NCI-H2107 treated with DMSO at 0.1 percent for 48 hours (cell line): ENCODE measurements around the gene NOP53.
"Not testable (repeated sequence)": the region's sequence is repeated elsewhere in the genome, so short reads cannot be mapped to it uniquely, and the experiment has no call there.

Experiments used
- DNase-seq: peaks from one replicate; lab custom pipeline; 2025; ENCODE audit not compliant: unreplicated experiment; lab: John Stamatoyannopoulos, UW

Gene NOP53

GRCh38 chr19:47771291-47771690 lies 25.9 kb downstream of the NOP53 start:
- DNase-seq = not testable (repeated sequence)

GRCh38 chr19:47776568-47776967 lies 31.2 kb downstream of the NOP53 start:
- DNase-seq = peak; percentile 92

GRCh38 chr19:47777245-47778048 lies 32.1 kb downstream of the NOP53 start:
- DNase-seq = not testable (repeated sequence)

GRCh38 chr19:47778049-47778953 lies 33.0 kb downstream of the NOP53 start, which contains the start of gene SELENOW:
SELENOW (plus strand) TSS chr19:47778703; CDS start chr19:47778786, 83 bp downstream.
- DNase-seq = peak; percentile 46

GRCh38 chr19:47778954-47779351 lies 33.6 kb downstream of the NOP53 start:
- no peak for DNase-seq

- DNase-seq = no peak
These were observed 34.3 kb downstream of the NOP53 start for GRCh38 chr19:47779524-47780214.

GRCh38 chr19:47780215-47780551 lies 34.8 kb downstream of the NOP53 start:
- no peak for DNase-seq

- no peak for DNase-seq
These were observed 36.4 kb downstream of the NOP53 start for GRCh38 chr19:47781590-47782262.

- DNase-seq = no peak
These were observed 41.2 kb downstream of the NOP53 start for GRCh38 chr19:47786566-47786965.

GRCh38 chr19:47787307-47787706 lies 42.0 kb downstream of the NOP53 start:
- not testable (repeated sequence) for DNase-seq

GRCh38 chr19:47789811-47790210 lies 44.5 kb downstream of the NOP53 start:
- not testable (repeated sequence) for DNase-seq

- DNase-seq = peak; percentile 16
These were observed 45.1 kb downstream of the NOP53 start for GRCh38 chr19:47790398-47790814.

GRCh38 chr19:47792616-47793015 lies 47.3 kb downstream of the NOP53 start:
- DNase-seq = no peak

GRCh38 chr19:47794526-47794925 lies 49.2 kb downstream of the NOP53 start:
- DNase-seq = no peak

GRCh38 chr19:47796785-47797184 lies 51.4 kb downstream of the NOP53 start:
- DNase-seq = no peak

GRCh38 chr19:47797996-47798903 lies 52.9 kb downstream of the NOP53 start:
- no peak for DNase-seq

GRCh38 chr19:47798904-47799266 lies 53.5 kb downstream of the NOP53 start:
- no peak for DNase-seq

- DNase-seq = no peak
These were observed 55.9 kb downstream of the NOP53 start for GRCh38 chr19:47801270-47801669.

GRCh38 chr19:47802521-47803043 lies 57.2 kb downstream of the NOP53 start:
- DNase-seq = no peak
